GM23248 (cell line): ENCODE measurements around the gene CAMTA1. TPM values are rescaled to one million over a fixed set of nuclear protein-coding genes. Genes with fewer than 3 reads are reported as not detected.

ENCODE experiments used
- DNase-seq: peaks from one replicate; pipeline ENCODE4 v3.0.0-alpha.2; 2015
- H2AFZ ChIP-seq: fragments of 200-600 bp; sonication (generic); 2 replicates; pipeline ENCODE4 v1.6.1; 2016; ENCODE audit warnings: antibody characterized with exemption
- H3F3A ChIP-seq: fragments of 200-600 bp; sonication (generic); 2 replicates; pipeline ENCODE4 v1.6.1; 2016; ENCODE audit warnings: mild to moderate bottlenecking, antibody characterized with exemption, mixed run types; ENCODE audit not compliant: insufficient read depth
- H3K27ac ChIP-seq: fragments of 200-600 bp; sonication (generic); 2 replicates; pipeline ENCODE4 v1.5.1; 2016; ENCODE audit warnings: mild to moderate bottlenecking
- H3K27me3 ChIP-seq: fragments of 200-600 bp; sonication (generic); replicated peaks from 2 replicates; pipeline ENCODE4 v1.6.1; 2016; ENCODE audit warnings: mild to moderate bottlenecking; ENCODE audit not compliant: insufficient read depth
- H3K36me3 ChIP-seq: fragments of 200-600 bp; sonication (generic); 2 replicates; pipeline ENCODE4 v1.6.1; 2016; ENCODE audit warnings: low read depth, mild to moderate bottlenecking
- H3K4me1 ChIP-seq: fragments of 200-600 bp; sonication (generic); 2 replicates; pipeline ENCODE4 v1.6.1; 2016; ENCODE audit warnings: mild to moderate bottlenecking; ENCODE audit not compliant: insufficient read depth
- H3K4me2 ChIP-seq: fragments of 200-600 bp; sonication (generic); one replicate; pipeline ENCODE4 v1.6.1; 2016; ENCODE audit warnings: mild to moderate bottlenecking; ENCODE audit not compliant: unreplicated experiment
- H3K4me3 ChIP-seq: fragments of 200-600 bp; sonication (generic); 2 replicates; pipeline ENCODE4 v1.5.1; 2016; ENCODE audit warnings: mild to moderate bottlenecking
- H3K79me2 ChIP-seq: fragments of 200-600 bp; sonication (generic); 2 replicates; pipeline ENCODE4 v1.6.1; 2016; ENCODE audit warnings: mild to moderate bottlenecking; ENCODE audit not compliant: insufficient read depth
- H3K9ac ChIP-seq: fragments of 200-600 bp; sonication (generic); 2 replicates; pipeline ENCODE4 v1.6.1; 2016; ENCODE audit warnings: mild to moderate bottlenecking
- H3K9me2 ChIP-seq: fragments of 200-600 bp; sonication (generic); 2 replicates; pipeline ENCODE4 v1.6.1; 2016; ENCODE audit warnings: mixed run types, mild to moderate bottlenecking, moderate library complexity; ENCODE audit not compliant: insufficient read depth
- H3K9me3 ChIP-seq: fragments of 200-600 bp; sonication (generic); one replicate; pipeline ENCODE4 v1.6.1; 2017; ENCODE audit warnings: low read depth
- H4K20me1 ChIP-seq: fragments of 200-600 bp; sonication (generic); 2 replicates; pipeline ENCODE4 v1.6.0; 2016; ENCODE audit not compliant: insufficient read depth
- EZH2 ChIP-seq: fragments of 200-600 bp; sonication (generic); IDR thresholded peaks from 2 replicates; pipeline ENCODE4 v1.6.1; 2018; ENCODE audit warnings: antibody characterized with exemption, mild to moderate bottlenecking; ENCODE audit not compliant: insufficient read depth, poor library complexity, severe bottlenecking
- EZH2phosphoT487 ChIP-seq: fragments of 200-600 bp; sonication (generic); IDR thresholded peaks from 2 replicates; pipeline ENCODE4 v1.6.1; 2018; ENCODE audit warnings: antibody characterized with exemption, moderate library complexity, mild to moderate bottlenecking, low read depth; ENCODE audit not compliant: insufficient read depth
- WGBS, 2 experiments: methylation state at CpG; one replicate each; pipeline ENCODE4 v1.1.6; 2015 to 2017; ENCODE audit warnings: low lambda C conversion rate in 2 of 2, low coverage in 1 of 2; ENCODE audit errors: missing lambda C conversion rate in 2 of 2; 5-methylcytosine and 5-hydroxymethylcytosine counted together
- in situ Hi-C: fragments of 300-500 bp; cut with MboI; formaldehyde crosslinking; loops from 2 replicates; pipeline ENCODE4 v1.15.0; 2020
- polyA plus RNA-seq: library from polyadenylated mRNA; unstranded; fragments of >200 nt; fragmentation: Nextera tagmentation; extraction: Ambion mirVana; gene quantifications from 2 replicates; pipeline ENCODE4 v1.2.1, GENCODE V29; 2016
- total RNA-seq: library from RNA; depleted of rRNA; stranded (reverse); fragments of >200 nt; shearing (Covaris generic); gene quantifications from 2 replicates; pipeline ENCODE4 v1.2.3, GENCODE V29; 2014

The CAMTA1 gene
- total and polyA plus RNA-seq, 2 experiments from 2014 or later = 50.1 to 165 TPM

- no peaks in the 10 kb centered on the region for H3K4me1 ChIP-seq
- no peak overlapping the region for H3K4me3 ChIP-seq
- in situ Hi-C loops = no loop called here
- H3F3A ChIP-seq = no peaks in the 10 kb centered on the region
- no peak overlapping the region for H3K9ac ChIP-seq
- DNase-seq = no peak
- H3K79me2 ChIP-seq = no peaks in the 10 kb centered on the region
- H3K27me3 ChIP-seq = peaks cover 19% of the 10 kb centered on the region
- no peaks in the 10 kb centered on the region for H4K20me1 ChIP-seq
- no peak overlapping the region for H3K27ac ChIP-seq
- no peaks in the 10 kb centered on the region for H3K36me3 ChIP-seq
- no peak overlapping the region for H3K4me2 ChIP-seq
- H3K9me2 ChIP-seq = no peaks in the 10 kb centered on the region
- 53 to 55% methylated on average over 8 to 9 of the region's 9 CpGs for WGBS, 2 experiments
- no peaks in the 10 kb centered on the region for H3K9me3 ChIP-seq
- no peak for TF ChIP-seq EZH2
- TF ChIP-seq EZH2phosphoT487 = no peak
- no peak overlapping the region for H2AFZ ChIP-seq
Measured at GRCh38 chr1:6982443-6982842, 197.2 kb downstream of the CAMTA1 start.

- peaks cover 15% of the 10 kb centered on the region for H3K27me3 ChIP-seq
- no peak overlapping the region for H3K4me2 ChIP-seq
- 50 to 52% methylated on average over 1 to 2 of the region's 2 CpGs for WGBS, 2 experiments
- no peaks in the 10 kb centered on the region for H3K9me3 ChIP-seq
- no peaks in the 10 kb centered on the region for H3K79me2 ChIP-seq
- in situ Hi-C loops = no loop called here
- H3K4me1 ChIP-seq = no peaks in the 10 kb centered on the region
- H3K9me2 ChIP-seq = no peaks in the 10 kb centered on the region
- no peaks in the 10 kb centered on the region for H3F3A ChIP-seq
- H3K9ac ChIP-seq = no peak overlapping the region
- no peak overlapping the region for H2AFZ ChIP-seq
- TF ChIP-seq EZH2 (no peak), EZH2phosphoT487 (no peak)
- no peak overlapping the region for H3K4me3 ChIP-seq
- DNase-seq = no peak
- no peaks in the 10 kb centered on the region for H4K20me1 ChIP-seq
- H3K27ac ChIP-seq = no peak overlapping the region
- H3K36me3 ChIP-seq = no peaks in the 10 kb centered on the region
Measured at GRCh38 chr1:6982860-6983259, 197.6 kb downstream of the CAMTA1 start.

- no peaks in the 10 kb centered on the region for H3K9me3 ChIP-seq
- no peak overlapping the region for H3K4me2 ChIP-seq
- no peak overlapping the region for H3K27ac ChIP-seq
- no peak overlapping the region for H2AFZ ChIP-seq
- in situ Hi-C loops = no loop called here
- H3K36me3 ChIP-seq = no peaks in the 10 kb centered on the region
- H3K9ac ChIP-seq = no peak overlapping the region
- H3K27me3 ChIP-seq = peaks cover 26% of the 10 kb centered on the region
- H3K9me2 ChIP-seq = no peaks in the 10 kb centered on the region
- no peaks in the 10 kb centered on the region for H3F3A ChIP-seq
- no peak for DNase-seq
- TF ChIP-seq EZH2phosphoT487 (no peak), EZH2 (no peak)
- no peaks in the 10 kb centered on the region for H3K4me1 ChIP-seq
- H4K20me1 ChIP-seq = no peaks in the 10 kb centered on the region
- H3K4me3 ChIP-seq = no peak overlapping the region
- no peaks in the 10 kb centered on the region for H3K79me2 ChIP-seq
- WGBS, 2 experiments = 53 to 62% methylated on average over 14 of the region's 14 CpGs
Measured at GRCh38 chr1:6984536-6984935, 199.3 kb downstream of the CAMTA1 start.

- in situ Hi-C loops = no loop called here
Measured at GRCh38 chr1:6984986-6985385, 199.7 kb downstream of the CAMTA1 start.

More at GRCh38 chr1:6984986-6985385, 199.7 kb downstream of the CAMTA1 start:
- Histone ChIP-seq H3K4me3 (no peak overlapping the region), H3K27ac (no peak overlapping the region), H3F3A (no peaks in the 10 kb centered on the region), H3K9ac (no peak overlapping the region), H3K4me2 (no peak overlapping the region), H3K27me3 (peaks cover 30% of the 10 kb centered on the region), H3K79me2 (no peaks in the 10 kb centered on the region), H3K36me3 (no peaks in the 10 kb centered on the region), H3K9me2 (no peaks in the 10 kb centered on the region), H3K9me3 (no peaks in the 10 kb centered on the region), H2AFZ (no peak overlapping the region), H3K4me1 (no peaks in the 10 kb centered on the region), H4K20me1 (no peaks in the 10 kb centered on the region)
- TF ChIP-seq EZH2phosphoT487 (no peak), EZH2 (no peak)
- 15 to 17% methylated on average over 7 of the region's 7 CpGs for WGBS, 2 experiments
- DNase-seq = no peak
